BE2C (cell line): ENCODE data around the gene ABHD17A.
A peak's percentile ranks its signal among the peaks of the same experiment; 100 is the strongest.
"Not testable (repeated sequence)": the region's sequence is repeated elsewhere in the genome, so short reads cannot be mapped to it uniquely, and the experiment has no call there.

Source experiments
- DNase-seq: peaks from one replicate; pipeline ENCODE4 v3.0.0-alpha.2; 2020
- H3K27me3 ChIP-seq: fragments of 250-450 bp; sonication (Bioruptor Pico); 2 replicates; pipeline ENCODE4 v1.5.1; 2020; ENCODE audit warnings: mild to moderate bottlenecking
- H3K36me3 ChIP-seq: fragments of 250-450 bp; sonication (Bioruptor Pico); 2 replicates; pipeline ENCODE4 v1.5.1; 2020; ENCODE audit warnings: mild to moderate bottlenecking
- H3K4me1 ChIP-seq: fragments of 250-450 bp; sonication (Bioruptor Pico); 2 replicates; pipeline ENCODE4 v1.5.1; 2020
- H3K4me3 ChIP-seq: 2 replicates; pipeline ENCODE4 v1.5.1; 2011; ENCODE audit warnings: low read depth, low read length
- H3K9me3 ChIP-seq: fragments of 250-450 bp; sonication (Bioruptor Pico); 2 replicates; pipeline ENCODE4 v1.5.1; 2020
- CTCF ChIP-seq: IDR thresholded peaks from 2 replicates; pipeline ENCODE4 v1.5.1; 2012; ENCODE audit warnings: mild to moderate bottlenecking, low read depth, low read length

The ABHD17A gene

GRCh38 chr19:1884719-1885334, 469 bp downstream of the ABHD17A start:
- no peaks in the 10 kb centered on the region for H3K27me3 ChIP-seq
- no peaks in the 10 kb centered on the region for H3K4me1 ChIP-seq
- no peak for DNase-seq
- H3K4me3 ChIP-seq, result peak overlapping the region; percentile 89
- H3K9me3 ChIP-seq, result no peaks in the 10 kb centered on the region
- H3K36me3 ChIP-seq, result no peaks in the 10 kb centered on the region; the same call in 1 of the 2 replicates
- no peak for TF ChIP-seq CTCF

- TF ChIP-seq CTCF, result no peak
- no peaks in the 10 kb centered on the region for H3K27me3 ChIP-seq
- no peaks in the 10 kb centered on the region for H3K9me3 ChIP-seq
- H3K4me1 ChIP-seq, result no peaks in the 10 kb centered on the region
- peak overlapping the region; percentile 89 for H3K4me3 ChIP-seq
- no peaks in the 10 kb centered on the region; the same call in 1 of the 2 replicates for H3K36me3 ChIP-seq
- DNase-seq, result no peak
Measured at GRCh38 chr19:1884291-1884718, 991 bp downstream of the ABHD17A start.

- Histone ChIP-seq H3K9me3 (no peaks in the 10 kb centered on the region), H3K36me3 (no peaks in the 10 kb centered on the region; the same call in 1 of the 2 replicates), H3K4me1 (no peaks in the 10 kb centered on the region), H3K27me3 (no peaks in the 10 kb centered on the region), H3K4me3 (peak overlapping the region; percentile 89)
- no peak for DNase-seq
- no peak for TF ChIP-seq CTCF
Measured at GRCh38 chr19:1883784-1884183, 1.5 kb downstream of the ABHD17A start.

- Histone ChIP-seq H3K36me3 (no peaks in the 10 kb centered on the region; the same call in 1 of the 2 replicates), H3K4me1 (no peaks in the 10 kb centered on the region), H3K27me3 (no peaks in the 10 kb centered on the region), H3K9me3 (no peaks in the 10 kb centered on the region), H3K4me3 (peak overlapping the region; percentile 89; the same call in 1 of the 2 replicates)
- DNase-seq, result no peak
- TF ChIP-seq CTCF, result no peak
Measured at GRCh38 chr19:1882786-1883692, 2.3 kb downstream of the ABHD17A start.

GRCh38 chr19:1882089-1882785, 3.1 kb downstream of the ABHD17A start:
- H3K4me3 ChIP-seq, result no peak overlapping the region
- no peaks in the 10 kb centered on the region; the same call in 1 of the 2 replicates for H3K36me3 ChIP-seq
- no peak for DNase-seq
- H3K27me3 ChIP-seq, result no peaks in the 10 kb centered on the region
- TF ChIP-seq CTCF, result no peak
- H3K4me1 ChIP-seq, result no peaks in the 10 kb centered on the region
- H3K9me3 ChIP-seq, result no peaks in the 10 kb centered on the region

- DNase-seq, H3K4me1 ChIP-seq: not testable (repeated sequence)
Measured at GRCh38 chr19:1881393-1882088, 3.8 kb downstream of the ABHD17A start.

More at GRCh38 chr19:1881393-1882088, 3.8 kb downstream of the ABHD17A start:
- H3K9me3 ChIP-seq, H3K36me3 ChIP-seq, H3K27me3 ChIP-seq, H3K4me3 ChIP-seq: not testable (repeated sequence)
